Endothelial cell of umbilical vein (primary cell): Measurements from ENCODE around the gene FAM186B. TPM values are rescaled to one million over a fixed set of nuclear protein-coding genes. Genes with fewer than 3 reads are reported as not detected.

Experiments
- BruUV-seq: library from RNA; stranded (reverse); fragments of 400-500 nt; replicated peaks from 2 replicates; lab custom pipeline; 2021; lab: Mats Ljungman, UMichigan
- CTCF ChIA-PET: fragments of 300-600, 350-600 bp; sonication (Branson Sonifier 250); formaldehyde crosslinking; loops from one replicate; lab custom pipeline; 2021; ENCODE audit warnings: antibody characterized with exemption, inconsistent platforms; lab: Charles Lee
- POLR2A ChIA-PET: fragments of 300-600, 350-600 bp; sonication (Branson Sonifier 250); formaldehyde crosslinking; loops from one replicate; lab custom pipeline; 2021; ENCODE audit warnings: antibody characterized with exemption, inconsistent platforms; lab: Charles Lee
- DNase-seq: peaks from one replicate; pipeline ENCODE4 v3.0.0-alpha.2; 2011; ENCODE audit warnings: low read depth, low spot score
- FAIRE-seq: peaks from 2 replicates; lab custom pipeline; 2011; peaks lifted over from hg19 to GRCh38; lab: Jason Lieb, UNC
- H2AFZ ChIP-seq: 2 replicates; pipeline ENCODE4 v1.6.0; 2012; ENCODE audit warnings: low read depth, low read length, control low read depth, inconsistent platforms
- H3K27ac ChIP-seq: 2 replicates; pipeline ENCODE4 v1.5.1; 2011; ENCODE audit warnings: low read depth, mild to moderate bottlenecking, control low read depth, low read length, moderate library complexity; ENCODE audit not compliant: insufficient read depth
- H3K27me3 ChIP-seq, 2 experiments: 2 replicates each; pipeline versions ENCODE4 v1.6.0 to v1.6.1; 2011; ENCODE audit warnings: low read length in 2 of 2, mixed read lengths in 1 of 2; ENCODE audit not compliant: control insufficient read depth in 2 of 2, insufficient read depth in 2 of 2
- H3K36me3 ChIP-seq, 2 experiments: 2 replicates in 1 of 2; 3 replicates in 1 of 2; pipeline ENCODE4 v1.5.1; 2011; ENCODE audit warnings: low read length in 2 of 2, mild to moderate bottlenecking in 1 of 2, moderate library complexity in 1 of 2; ENCODE audit not compliant: control insufficient read depth in 2 of 2, insufficient read depth in 2 of 2; ENCODE audit errors: extremely low read depth in 1 of 2
- H3K4me1 ChIP-seq: 3 replicates; pipeline ENCODE4 v1.5.1; 2011; ENCODE audit warnings: mild to moderate bottlenecking, low read length; ENCODE audit not compliant: control insufficient read depth, insufficient read depth; ENCODE audit errors: extremely low read depth
- H3K4me2 ChIP-seq: 2 replicates; pipeline ENCODE4 v1.6.1; 2011; ENCODE audit warnings: low read length, control low read depth, mixed read lengths; ENCODE audit not compliant: insufficient read depth
- H3K4me3 ChIP-seq, 3 experiments: fragments of 200-600 bp in 1 of 3; sonication (generic), shearing (Covaris generic) in 1 of 3; replicated peaks in 1 of 3; 2 replicates each; pipeline ENCODE4 v1.5.1; 2011 to 2016; ENCODE audit warnings: control low read depth in 3 of 3, low read length in 3 of 3, mild to moderate bottlenecking in 2 of 3, inconsistent platforms in 1 of 3, low read depth in 1 of 3, moderate library complexity in 1 of 3; ENCODE audit not compliant: insufficient read depth in 1 of 3
- H3K79me2 ChIP-seq: 2 replicates; pipeline ENCODE4 v1.6.0; 2012; ENCODE audit warnings: low read length, inconsistent platforms; ENCODE audit not compliant: control insufficient read depth, insufficient read depth
- H3K9ac ChIP-seq: replicated peaks from 2 replicates; pipeline ENCODE3; 2011; ENCODE audit warnings: low read length, control low read depth; ENCODE audit not compliant: insufficient read depth; ENCODE audit errors: extremely low read depth
- H3K9me1 ChIP-seq: replicated peaks from 3 replicates; pipeline ENCODE4 v1.6.0; 2011; ENCODE audit warnings: mild to moderate bottlenecking, low read length; ENCODE audit not compliant: control insufficient read depth, insufficient read depth; ENCODE audit errors: extremely low read depth
- H3K9me3 ChIP-seq: replicated peaks from 2 replicates; pipeline ENCODE4 v1.5.1; 2012; ENCODE audit warnings: low read length, inconsistent platforms; ENCODE audit not compliant: control insufficient read depth, insufficient read depth
- H4K20me1 ChIP-seq: replicated peaks from 2 replicates; pipeline ENCODE3; 2011; ENCODE audit warnings: mild to moderate bottlenecking, low read length; ENCODE audit not compliant: control insufficient read depth, insufficient read depth; ENCODE audit errors: extremely low read depth
- EZH2 ChIP-seq: IDR thresholded peaks from 2 replicates; pipeline ENCODE4 v1.6.1; 2012; ENCODE audit warnings: borderline replicate concordance, low read depth, mild to moderate bottlenecking, moderate library complexity, low read length, inconsistent platforms; ENCODE audit not compliant: severe bottlenecking
- GATA2 ChIP-seq: IDR thresholded peaks from 2 replicates; pipeline ENCODE4 v1.7.0; 2011; ENCODE audit warnings: low read depth, mild to moderate bottlenecking, moderate library complexity, mixed read lengths, low read length; ENCODE audit not compliant: insufficient read length, insufficient read depth
- MYC ChIP-seq: IDR thresholded peaks from one replicate; pipeline ENCODE4 v1.6.1; 2011; ENCODE audit warnings: mild to moderate bottlenecking, low read depth, low read length
- POLR2A ChIP-seq: IDR thresholded peaks from 2 replicates; pipeline ENCODE4 v1.6.1; 2012; ENCODE audit warnings: low read depth, mild to moderate bottlenecking, control low read depth, low read length
- POLR2AphosphoS5 ChIP-seq: IDR thresholded peaks from 2 replicates; pipeline ENCODE4 v1.6.1; 2012; ENCODE audit warnings: low read depth, mild to moderate bottlenecking, control low read depth, low read length, moderate library complexity; ENCODE audit not compliant: insufficient read depth
- dilution Hi-C: fragments of 300-500 bp; cut with MboI; formaldehyde crosslinking; loops from one replicate; pipeline ENCODE4 v1.15.0; 2019; ENCODE audit warnings: low sequenced_read_pairs; ENCODE audit not compliant: extremely low pct_ligation_motif_present
- intact Hi-C: fragments of 100-400 bp; cut with micrococcal nuclease; formaldehyde crosslinking; loops from one replicate; pipeline ENCODE4 v1.10.0; 2022
- polyA plus RNA-seq, 4 experiments: library from polyadenylated mRNA; depleted of rRNA in 3 of 4; stranded (reverse) in 3 of 4; unstranded in 1 of 4; fragments of >200 nt; gene quantifications; 2 replicates each; pipeline versions ENCODE4 v1.2.1 to v1.2.3, GENCODE V29; 2011 to 2012; ENCODE audit warnings: missing spikeins in 1 of 4
- total RNA-seq: library from RNA; stranded (reverse); gene quantifications from 2 replicates; pipeline ENCODE4 v1.2.3, GENCODE V29; 2021

The FAM186B gene
- total and polyA plus RNA-seq, 2 donors (not counting 3 experiments of a cell fraction or from before 2014, with no cell fraction given): 0.10 to 0.33 TPM

DNA sequence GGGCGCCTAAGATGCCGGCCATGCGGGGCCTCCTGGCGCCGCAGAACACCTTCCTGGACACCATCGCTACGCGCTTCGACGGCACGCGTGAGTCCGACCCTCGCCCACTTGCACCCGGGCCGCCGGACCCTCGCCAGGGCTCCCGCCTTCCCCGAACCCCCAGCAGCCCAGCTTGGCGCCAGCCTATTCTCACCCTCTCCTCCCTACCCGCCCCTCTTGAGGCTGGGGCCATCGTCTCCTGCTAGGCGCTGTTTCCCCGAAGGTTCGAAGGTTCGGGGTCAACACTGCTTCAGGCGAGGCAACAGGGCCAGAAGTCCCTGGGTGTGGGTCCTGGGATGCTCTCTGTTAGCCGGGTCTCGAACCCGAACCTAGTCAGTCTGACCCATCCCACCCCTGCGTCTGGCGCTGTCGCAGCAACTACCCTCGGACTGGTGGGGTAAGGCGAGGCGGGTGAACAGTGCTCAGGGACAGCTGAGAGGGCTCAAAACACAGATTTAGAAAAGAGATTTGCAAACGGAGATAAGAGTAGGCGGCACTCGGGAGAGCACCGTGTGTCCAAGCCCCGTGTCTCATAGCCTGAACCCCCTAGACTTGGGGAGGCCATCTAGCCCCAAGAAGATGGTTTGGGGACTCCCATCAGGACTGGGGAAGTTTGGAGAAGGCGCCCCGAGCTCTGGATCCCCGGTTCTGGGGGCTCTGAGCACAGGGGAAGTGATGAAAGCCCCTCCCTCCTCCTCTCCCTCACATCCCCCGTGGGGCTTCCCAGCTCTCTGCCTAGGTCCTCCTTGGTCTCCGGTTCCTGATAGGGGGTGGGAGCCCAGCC lies 65.8 kb downstream of the FAM186B start:
- H4K20me1 ChIP-seq: no peaks in the 10 kb centered on the region
- intact Hi-C loops (no loop called here), dilution Hi-C loops (no loop called here)
- no peak overlapping the region for H3K4me2 ChIP-seq
- H3K27ac ChIP-seq: no peak overlapping the region
- no peaks in the 10 kb centered on the region for H3K79me2 ChIP-seq
- no peak overlapping the region for H3K9ac ChIP-seq
- TF ChIP-seq GATA2 (no peak), EZH2 (peak; percentile 100)
- no TSS peak for BruUV-seq
- no peak overlapping the region for H2AFZ ChIP-seq
- DNase-seq (no peak), FAIRE-seq (no peak)
- peaks cover 20 to 35% of the 10 kb centered on the region in 2 experiments for H3K27me3 ChIP-seq
- CTCF ChIA-PET: interaction anchor here (0.9 to 3.0 kb wide), 6 partner anchors 14 to 208 kb away, joined by 3 to 14 read pairs (median 4); no protein-coding TSS in a partner anchor
- no peaks in the 10 kb centered on the region for H3K9me1 ChIP-seq
- H3K36me3 ChIP-seq: no peaks in the 10 kb centered on the region
- POLR2A ChIA-PET: interaction anchor here (0.6 kb wide), 1 partner anchor 122 kb away, joined by 10 read pairs; no protein-coding TSS in a partner anchor
- H3K4me3 ChIP-seq: no peak overlapping the region
- H3K9me3 ChIP-seq: no peaks in the 10 kb centered on the region
- peaks cover 8% of the 10 kb centered on the region for H3K4me1 ChIP-seq

DNA sequence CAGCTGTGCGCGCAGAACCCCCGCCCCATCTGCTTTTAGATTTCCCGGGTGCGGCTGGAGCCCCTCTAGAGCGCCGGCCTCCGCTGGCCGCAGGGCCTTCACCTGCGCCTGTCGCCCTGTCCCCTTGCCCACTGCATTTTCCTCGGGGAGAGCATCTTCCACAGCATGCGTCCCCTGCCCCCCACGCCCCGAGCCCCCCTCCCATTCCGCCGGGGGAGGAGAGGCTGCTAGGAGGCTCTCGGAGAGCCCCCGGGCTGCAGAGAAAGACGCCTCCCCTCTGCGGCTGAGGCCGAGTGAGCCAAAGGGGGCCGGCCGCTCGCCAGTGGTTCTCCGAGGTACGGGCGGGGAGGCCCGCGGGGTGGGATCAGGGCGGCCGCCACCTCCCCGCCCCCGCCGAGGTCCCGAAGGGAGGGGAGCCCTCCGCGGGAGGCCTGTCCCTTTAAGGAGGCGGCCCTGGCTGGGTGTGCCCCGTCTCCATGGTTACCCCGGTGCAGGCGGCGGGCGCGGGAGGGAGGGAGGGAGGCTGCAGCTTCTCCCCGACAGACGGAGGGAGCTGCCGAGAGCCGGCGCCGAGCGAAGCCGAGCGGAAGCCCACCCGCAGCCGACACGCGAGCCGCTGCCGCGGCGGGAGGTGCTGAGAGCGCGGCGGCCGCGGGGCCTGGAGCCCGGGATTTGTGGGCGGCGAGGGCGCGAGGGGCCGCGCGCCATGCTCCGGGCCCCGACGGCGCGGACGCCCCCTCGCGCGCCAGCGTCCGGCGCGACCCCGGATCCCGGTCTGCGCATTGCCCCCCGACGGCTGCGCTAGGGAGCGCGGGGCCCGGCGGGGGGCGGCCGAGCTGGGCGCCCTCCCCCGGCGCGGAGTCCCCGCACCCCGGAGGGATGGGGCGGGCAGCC lies 66.7 kb downstream of the FAM186B start, which contains the start of gene KCNH3:
Gene KCNH3 (plus strand): TSS at position 521 of the 894 bp plus-strand sequence. CDS start 387 bp downstream, outside the sequence.
- Histone ChIP-seq H3K9me1 (no peaks in the 10 kb centered on the region), H3K9me3 (no peaks in the 10 kb centered on the region), H4K20me1 (no peaks in the 10 kb centered on the region), H3K36me3 (no peaks in the 10 kb centered on the region), H3K4me1 (peaks cover 8% of the 10 kb centered on the region), H3K9ac (no peak within 1 kb of the TSS), H3K27ac (no peak within 1 kb of the TSS), H3K79me2 (no peaks in the 10 kb centered on the region), H3K4me3 (peak within 1 kb of the TSS in 1 of 3 experiments; percentile 17), H3K4me2 (peak within 1 kb of the TSS; percentile 13), H2AFZ (no peak within 1 kb of the TSS), H3K27me3 (peaks cover 20 to 35% of the 10 kb centered on the region in 2 experiments)
- CTCF ChIA-PET: interaction anchor here (0.9 to 7.0 kb wide), 7 partner anchors 14 to 207 kb away, joined by 3 to 43 read pairs (median 4); partner anchors contain the start of gene DNAJC22
- FAIRE-seq (no peak), DNase-seq (peak; percentile 29)
- dilution Hi-C loops: no loop called here
- no TSS peak for BruUV-seq
- intact Hi-C loops: no loop called here
- no peak for TF ChIP-seq MYC
- TF ChIP-seq EZH2: no peak
- TF ChIP-seq POLR2AphosphoS5: no peak
- TF ChIP-seq POLR2A: no peak
- POLR2A ChIA-PET: interaction anchor here (0.6 kb wide), 1 partner anchor 121 kb away, joined by 10 read pairs; no protein-coding TSS in a partner anchor
